H1 (cell line): Measurements from ENCODE around the gene SECISBP2. TPM values are rescaled to one million over a fixed set of nuclear protein-coding genes. Genes with fewer than 3 reads are reported as not detected.

Experiments used
- CTCF ChIA-PET: fragments of 300-600 bp; sonication (Branson Sonifier 250); formaldehyde crosslinking; loops from one replicate; lab custom pipeline; 2021; ENCODE audit not compliant: partially characterized antibody; lab: Charles Lee
- POLR2A ChIA-PET: fragments of 300-600 bp; sonication (Branson Sonifier 250); formaldehyde crosslinking; loops from one replicate; lab custom pipeline; 2021; ENCODE audit warnings: inconsistent platforms; ENCODE audit not compliant: partially characterized antibody; lab: Charles Lee
- DNase-seq, 2 experiments: peaks; one replicate each; pipeline versions ENCODE4 v3.0.0 to v3.0.0-alpha.2; 2010 to 2022; ENCODE audit warnings: low spot score in 2 of 2, low read depth in 1 of 2, mixed read lengths in 1 of 2
- FAIRE-seq: peaks from 2 replicates; lab custom pipeline; 2011; peaks lifted over from hg19 to GRCh38; lab: Jason Lieb, UNC
- H2AFZ ChIP-seq: 2 replicates; pipeline ENCODE4 v1.8.1; 2012; ENCODE audit warnings: low read length, inconsistent platforms
- H2AK5ac ChIP-seq: 2 replicates; pipeline ENCODE4 v1.6.1; 2013; ENCODE audit warnings: low read depth, low read length
- H2BK120ac ChIP-seq: replicated peaks from 2 replicates; pipeline ENCODE3; 2013; ENCODE audit warnings: low read depth, low read length, inconsistent platforms
- H2BK12ac ChIP-seq: 2 replicates; pipeline ENCODE4 v1.6.1; 2013; ENCODE audit warnings: low read depth, low read length
- H2BK15ac ChIP-seq: 2 replicates; pipeline ENCODE4 v1.6.1; 2013; ENCODE audit warnings: low read length
- H2BK20ac ChIP-seq: 2 replicates; pipeline ENCODE4 v1.6.1; 2013; ENCODE audit warnings: low read length
- H2BK5ac ChIP-seq: 2 replicates; pipeline ENCODE4 v1.6.1; 2013; ENCODE audit warnings: low read depth, low read length
- H3K14ac ChIP-seq: 2 replicates; pipeline ENCODE4 v1.6.1; 2013; ENCODE audit warnings: inconsistent platforms; ENCODE audit not compliant: insufficient read length
- H3K18ac ChIP-seq: 2 replicates; pipeline ENCODE4 v1.6.1; 2013; ENCODE audit warnings: low read length; ENCODE audit errors: extremely low read depth
- H3K23ac ChIP-seq: 2 replicates; pipeline ENCODE4 v1.6.1; 2013; ENCODE audit warnings: inconsistent platforms; ENCODE audit not compliant: insufficient read length
- H3K23me2 ChIP-seq: 2 replicates; pipeline ENCODE4 v1.6.1; 2013; ENCODE audit warnings: low read depth, low read length
- H3K27ac ChIP-seq: 2 replicates; pipeline ENCODE4 v1.6.1; 2011; ENCODE audit warnings: low read depth, low read length, inconsistent platforms
- H3K27me3 ChIP-seq, 4 experiments: replicated peaks in 1 of 4; 1 replicate in 1 of 4; 2 replicates in 3 of 4; pipeline versions ENCODE4 v1.6.1 to v1.8.1; 2011 to 2013; ENCODE audit warnings: low read length in 3 of 4, mild to moderate bottlenecking in 3 of 4, inconsistent platforms in 2 of 4, mixed read lengths in 2 of 4, moderate library complexity in 1 of 4; ENCODE audit not compliant: control insufficient read depth in 3 of 4, insufficient read depth in 3 of 4; ENCODE audit errors: extremely low read depth in 1 of 4
- H3K36me3 ChIP-seq, 4 experiments: 2 replicates each; pipeline versions ENCODE4 v1.6.1 to v1.8.1; 2011 to 2013; ENCODE audit warnings: mild to moderate bottlenecking in 4 of 4, low read length in 3 of 4, moderate library complexity in 2 of 4, control low read depth in 1 of 4, inconsistent platforms in 1 of 4; ENCODE audit not compliant: insufficient read depth in 4 of 4, control insufficient read depth in 2 of 4
- H3K4ac ChIP-seq: replicated peaks from 2 replicates; pipeline ENCODE3; 2013; ENCODE audit warnings: low read length, low read depth, mixed read lengths, inconsistent platforms; ENCODE audit not compliant: insufficient read length
- H3K4me1 ChIP-seq, 4 experiments: replicated peaks in 1 of 4; 1 replicate in 1 of 4; 2 replicates in 3 of 4; pipeline versions ENCODE4 v1.6.1 to v1.8.1; 2011 to 2013; ENCODE audit warnings: low read length in 3 of 4, inconsistent platforms in 2 of 4, mixed read lengths in 1 of 4; ENCODE audit not compliant: insufficient read depth in 4 of 4, control insufficient read depth in 3 of 4
- H3K4me2 ChIP-seq, 2 experiments: 2 replicates each; pipeline versions ENCODE4 v1.6.1 to v1.8.1; 2011 to 2013; ENCODE audit warnings: low read depth in 2 of 2, low read length in 2 of 2, control low read depth in 1 of 2, inconsistent platforms in 1 of 2, mild to moderate bottlenecking in 1 of 2; ENCODE audit not compliant: insufficient read depth in 1 of 2
- H3K4me3 ChIP-seq, 4 experiments: fragments of 200-600, 300-600 bp in 1 of 4; sonication (generic), shearing (Covaris generic), sonication (Bioruptor Twin) in 1 of 4; 2 replicates each; pipeline versions ENCODE4 v1.5.1 to v1.8.1; 2011 to 2016; ENCODE audit warnings: low read length in 4 of 4, low read depth in 3 of 4, control low read depth in 2 of 4, inconsistent platforms in 2 of 4, mild to moderate bottlenecking in 2 of 4, mixed read lengths in 1 of 4, moderate library complexity in 1 of 4; ENCODE audit not compliant: insufficient read depth in 2 of 4; ENCODE audit errors: extremely low read depth in 1 of 4
- H3K56ac ChIP-seq: replicated peaks from 2 replicates; pipeline ENCODE3; 2013; ENCODE audit warnings: low read depth, mild to moderate bottlenecking, mixed read lengths, low read length, inconsistent platforms; ENCODE audit not compliant: insufficient read length
- H3K79me1 ChIP-seq: 2 replicates; pipeline ENCODE4 v1.6.1; 2013; ENCODE audit warnings: low read depth, low read length, control low read depth
- H3K79me2 ChIP-seq, 2 experiments: 2 replicates each; pipeline versions ENCODE4 v1.6.1 to v1.8.1; 2012 to 2013; ENCODE audit warnings: low read length in 2 of 2, mild to moderate bottlenecking in 2 of 2, inconsistent platforms in 1 of 2; ENCODE audit not compliant: insufficient read depth in 2 of 2, control insufficient read depth in 1 of 2
- H3K9ac ChIP-seq, 4 experiments: replicated peaks in 1 of 4; 1 replicate in 1 of 4; 2 replicates in 3 of 4; pipeline versions ENCODE4 v1.6.1 to v1.8.1; 2011 to 2013; ENCODE audit warnings: low read depth in 3 of 4, low read length in 3 of 4, control low read depth in 2 of 4, mild to moderate bottlenecking in 2 of 4, moderate library complexity in 2 of 4, inconsistent platforms in 1 of 4; ENCODE audit errors: extremely low read depth in 1 of 4
- H3K9me3 ChIP-seq, 2 experiments: 2 replicates each; pipeline versions ENCODE4 v1.6.1 to v1.8.1; 2012 to 2013; ENCODE audit warnings: mild to moderate bottlenecking in 2 of 2, moderate library complexity in 2 of 2, control low read depth in 1 of 2, inconsistent platforms in 1 of 2, low read depth in 1 of 2, low read length in 1 of 2, mixed read lengths in 1 of 2; ENCODE audit not compliant: insufficient read depth in 2 of 2
- H4K20me1 ChIP-seq, 2 experiments: replicated peaks in 1 of 2; 2 replicates each; pipeline versions ENCODE3 to v1.8.1; 2011 to 2013; ENCODE audit warnings: inconsistent platforms in 2 of 2, low read length in 2 of 2, mild to moderate bottlenecking in 1 of 2; ENCODE audit not compliant: insufficient read depth in 2 of 2, control insufficient read depth in 1 of 2
- H4K5ac ChIP-seq: 2 replicates; pipeline ENCODE4 v1.6.1; 2013; ENCODE audit warnings: low read length, low read depth, mixed read lengths, inconsistent platforms; ENCODE audit not compliant: insufficient read length
- H4K8ac ChIP-seq: 2 replicates; pipeline ENCODE4 v1.8.0; 2013; ENCODE audit warnings: mild to moderate bottlenecking, moderate library complexity, low read length, inconsistent platforms; ENCODE audit not compliant: insufficient read depth; ENCODE audit errors: extremely low read depth
- H4K91ac ChIP-seq: replicated peaks from 2 replicates; pipeline ENCODE3; 2013; ENCODE audit warnings: low read length, mixed read lengths, inconsistent platforms; ENCODE audit not compliant: insufficient read length
- EZH2 ChIP-seq: fragments of 200-600 bp; sonication (generic); IDR thresholded peaks from 2 replicates; pipeline ENCODE4 v1.7.1; 2012; ENCODE audit warnings: low read depth, mild to moderate bottlenecking, moderate library complexity, low read length, inconsistent platforms; ENCODE audit not compliant: severe bottlenecking
- HDAC2 ChIP-seq, 2 experiments: fragments of 300-600 bp in 1 of 2; sonication (generic) in 1 of 2; IDR thresholded peaks; 2 replicates each; pipeline ENCODE4 v1.6.1; 2011 to 2012; ENCODE audit warnings: low read depth in 2 of 2, low read length in 2 of 2, mild to moderate bottlenecking in 2 of 2, moderate library complexity in 2 of 2, borderline replicate concordance in 1 of 2, inconsistent platforms in 1 of 2
- HDAC6 ChIP-seq: IDR thresholded peaks from one replicate; pipeline ENCODE4 v1.7.1; 2012; ENCODE audit warnings: low read depth, mild to moderate bottlenecking, inconsistent platforms, low read length, moderate library complexity
- PHF8 ChIP-seq: fragments of 200-600 bp; sonication (generic); conservative IDR thresholded peaks from 2 replicates; pipeline ENCODE4 v1.7.1; 2012; ENCODE audit warnings: low read depth, mild to moderate bottlenecking, inconsistent platforms, low read length, moderate library complexity
- SP1 ChIP-seq: IDR thresholded peaks from 2 replicates; pipeline ENCODE4 v1.6.1; 2011; ENCODE audit warnings: low read depth, low read length
- TAF7 ChIP-seq: optimal IDR thresholded peaks from 2 replicates; pipeline ENCODE3; 2011; ENCODE audit warnings: low read depth, mild to moderate bottlenecking, inconsistent platforms, low read length, moderate library complexity, borderline replicate concordance
- TBP ChIP-seq: IDR thresholded peaks from 2 replicates; pipeline ENCODE4 v1.6.1; 2011; ENCODE audit warnings: low read depth, low read length, improper control_type of control experiment
- polyA plus RNA-seq, 7 experiments: library from polyadenylated mRNA; depleted of rRNA in 3 of 7; stranded (reverse) in 5 of 7; unstranded in 2 of 7; fragments of >200 nt in 5 of 7; fragments of 200-250 nt in 2 of 7; gene quantifications; 1 replicate in 5 of 7; 2 replicates in 1 of 7; 4 replicates in 1 of 7; pipeline versions ENCODE4 v1.2.1 to v1.2.3, GENCODE V29; 2011 to 2013; ENCODE audit warnings: missing spikeins in 2 of 7, mixed read lengths in 2 of 7
- total RNA-seq: library from RNA; stranded (reverse); fragmentation: NEBNext Ultra II Directional; extraction: Animal tissue kit (Norgen Biotek cat#: 25700); gene quantifications from 2 replicates; pipeline ENCODE4 v1.2.1, GENCODE V29; 2021
- TF ChIP-seq, protein P1 (sequence below): IDR thresholded peaks from 2 replicates; pipeline ENCODE4 v1.6.1; 2012; ENCODE audit warnings: inconsistent platforms

The SECISBP2 gene
- total and polyA plus RNA-seq, 2 of the 8 experiments (the other 6 are each of a cell fraction or from before 2014, with no cell fraction given) = 39.0 to 61.7 TPM

DNA sequence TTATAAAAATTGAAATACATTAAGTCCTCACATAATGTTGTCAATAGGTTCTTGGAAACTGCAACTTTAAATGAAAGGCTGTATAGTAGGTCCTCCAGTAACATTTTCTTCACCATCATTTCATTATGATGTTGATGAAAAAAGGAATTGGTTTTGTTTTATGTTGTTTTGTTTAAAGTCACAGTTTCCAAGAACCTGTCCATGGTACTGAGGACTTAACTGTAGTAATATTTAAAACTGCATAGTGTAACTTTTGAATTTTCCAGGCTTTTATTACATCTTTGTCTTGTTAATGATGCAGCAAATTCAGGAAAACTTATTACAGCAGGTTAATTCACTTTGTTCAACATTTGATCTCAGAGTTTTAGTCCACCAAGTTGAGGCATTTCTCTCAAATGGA is 11.6 kb downstream of the SECISBP2 start:
- Histone ChIP-seq H3K9ac (no peak overlapping the region), H3K56ac (no peak overlapping the region), H3K36me3 (peaks cover 9 to 86% (median 60%) of the 10 kb centered on the region in 4 experiments), H3K9me3 (no peaks in the 10 kb centered on the region), H2BK12ac (no peak overlapping the region), H2BK20ac (no peak overlapping the region)
- POLR2A ChIA-PET = interaction anchor here (0.7 to 4.1 kb wide), 4 partner anchors 11 to 18 kb away, joined by 3 to 14 read pairs (median 4); partner anchors contain the start of gene SECISBP2
- no peak for TF ChIP-seq PHF8
- no peak for TF ChIP-seq EZH2
- TF ChIP-seq TBP = no peak
- TF ChIP-seq, protein P1, sequence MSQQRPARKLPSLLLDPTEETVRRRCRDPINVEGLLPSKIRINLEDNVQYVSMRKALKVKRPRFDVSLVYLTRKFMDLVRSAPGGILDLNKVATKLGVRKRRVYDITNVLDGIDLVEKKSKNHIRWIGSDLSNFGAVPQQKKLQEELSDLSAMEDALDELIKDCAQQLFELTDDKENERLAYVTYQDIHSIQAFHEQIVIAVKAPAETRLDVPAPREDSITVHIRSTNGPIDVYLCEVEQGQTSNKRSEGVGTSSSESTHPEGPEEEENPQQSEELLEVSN = no peak
- no peak for TF ChIP-seq HDAC6
- no peak for TF ChIP-seq SP1
- no peak for TF ChIP-seq HDAC2 (IDR thresholded peaks at IDR 0.05; ENCODE audit: borderline replicate concordance in 1 of 2, low read depth in 2 of 2, low read length in 2 of 2)
- no peak for TF ChIP-seq TAF7
- TF ChIP-seq, all 59 proteins: peak for 0
- H3K27ac ChIP-seq = no peak overlapping the region
- no peak for DNase-seq
- H3K27me3 ChIP-seq = no peaks in the 10 kb centered on the region
- no peak overlapping the region for H4K91ac ChIP-seq
- H2AK5ac ChIP-seq = no peak overlapping the region
- no peak overlapping the region for H3K18ac ChIP-seq
- CTCF ChIA-PET = no interaction called here
- H3K4ac ChIP-seq = no peak overlapping the region
- no peak overlapping the region for H3K14ac ChIP-seq
- no peak overlapping the region for H4K5ac ChIP-seq
- H3K4me3 ChIP-seq = no peak overlapping the region
- no peaks in the 10 kb centered on the region for H3K23me2 ChIP-seq
- H3K79me1 ChIP-seq = no peaks in the 10 kb centered on the region
- H3K79me2 ChIP-seq = peaks cover 0 to 13% of the 10 kb centered on the region in 2 experiments; a peak in 2 of 4 replicates
- no peak overlapping the region for H2BK120ac ChIP-seq
- H2BK5ac ChIP-seq = no peak overlapping the region
- no peak overlapping the region for H3K4me2 ChIP-seq
- H4K20me1 ChIP-seq = peaks cover 2% of the 10 kb centered on the region in 2 experiments
- H2AFZ ChIP-seq = no peak overlapping the region
- no peaks in the 10 kb centered on the region for H3K4me1 ChIP-seq
- H2BK15ac ChIP-seq = no peak overlapping the region
- H4K8ac ChIP-seq = no peak overlapping the region
- no peak overlapping the region for H3K23ac ChIP-seq
- no peak for FAIRE-seq
